Fibroblast of the aortic adventitia (primary cell): Measurements from ENCODE around the gene TBC1D22A. TPM values are rescaled to one million over a fixed set of nuclear protein-coding genes. Genes with fewer than 3 reads are reported as not detected.
"Not testable (repeated sequence)": the region's sequence is repeated elsewhere in the genome, so short reads cannot be mapped to it uniquely, and the experiment has no call there.

ENCODE experiments used
- DNase-seq: peaks from one replicate; pipeline ENCODE4 v3.0.0-alpha.2; 2010; ENCODE audit warnings: low read depth
- H3K4me3 ChIP-seq: 2 replicates; pipeline ENCODE4 v1.5.1; 2011; ENCODE audit warnings: low read depth, mild to moderate bottlenecking, control low read depth, low read length, moderate library complexity
- total RNA-seq: library from RNA; depleted of rRNA; stranded (reverse); fragments of >200 nt; gene quantifications from 2 replicates; pipeline ENCODE4 v1.2.3, GENCODE V29; 2012; ENCODE audit warnings: low replicate concordance
- TF ChIP-seq, protein P1 (sequence below): IDR thresholded peaks from 2 replicates; pipeline ENCODE4 v1.5.1; 2011; ENCODE audit warnings: mild to moderate bottlenecking, low read length, control low read depth, inconsistent platforms; ENCODE audit not compliant: insufficient read depth

Gene TBC1D22A
- total RNA-seq, 1 donor = 13.8 TPM

DNA sequence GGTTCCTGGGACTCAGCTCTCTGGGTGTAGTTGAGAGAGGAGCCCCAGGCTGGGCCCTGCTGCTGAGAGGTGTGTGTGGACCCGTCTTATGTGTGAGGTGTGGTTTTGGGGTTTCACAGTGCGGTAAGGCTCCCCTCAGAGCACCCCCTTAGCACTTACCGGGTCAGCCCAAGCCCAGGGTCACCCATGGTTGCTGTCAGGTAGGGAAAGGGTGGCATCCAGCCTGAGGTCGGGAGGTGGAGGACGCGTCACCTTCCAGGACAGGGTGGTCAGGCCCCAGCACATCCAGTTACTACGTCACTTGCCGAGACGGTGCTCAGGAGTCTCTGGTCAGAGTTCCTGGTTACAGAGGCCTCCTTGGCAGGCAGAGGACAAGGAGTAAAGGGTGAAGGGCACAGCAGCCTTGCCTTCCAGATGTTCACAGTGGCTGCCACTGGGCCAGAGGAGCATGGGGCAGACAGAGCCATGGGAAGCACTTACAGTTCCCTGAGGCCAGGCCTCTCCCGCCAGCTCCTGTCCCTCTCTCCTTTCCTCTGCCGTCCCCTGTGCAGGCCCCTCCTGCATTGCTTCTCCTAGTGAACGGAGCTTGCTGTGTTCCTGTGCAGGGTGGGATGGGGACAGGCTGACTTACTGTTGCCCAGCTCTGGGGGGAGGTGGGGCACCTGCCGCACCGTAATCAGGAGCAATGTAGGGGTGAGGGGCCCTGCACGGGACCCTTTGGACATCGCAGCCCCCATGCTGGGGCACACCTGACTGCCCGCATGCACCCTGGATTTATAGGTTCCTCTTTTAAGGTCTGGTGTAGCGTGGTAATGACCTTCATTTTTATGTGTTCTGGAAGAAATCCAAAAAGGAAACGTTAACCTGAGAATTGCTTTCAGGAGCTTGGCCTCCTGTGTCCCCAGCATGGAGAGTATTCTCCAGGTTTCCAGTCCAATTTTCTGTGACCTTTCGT is 285.9 kb downstream of the TBC1D22A start:
- TF ChIP-seq, protein P1, sequence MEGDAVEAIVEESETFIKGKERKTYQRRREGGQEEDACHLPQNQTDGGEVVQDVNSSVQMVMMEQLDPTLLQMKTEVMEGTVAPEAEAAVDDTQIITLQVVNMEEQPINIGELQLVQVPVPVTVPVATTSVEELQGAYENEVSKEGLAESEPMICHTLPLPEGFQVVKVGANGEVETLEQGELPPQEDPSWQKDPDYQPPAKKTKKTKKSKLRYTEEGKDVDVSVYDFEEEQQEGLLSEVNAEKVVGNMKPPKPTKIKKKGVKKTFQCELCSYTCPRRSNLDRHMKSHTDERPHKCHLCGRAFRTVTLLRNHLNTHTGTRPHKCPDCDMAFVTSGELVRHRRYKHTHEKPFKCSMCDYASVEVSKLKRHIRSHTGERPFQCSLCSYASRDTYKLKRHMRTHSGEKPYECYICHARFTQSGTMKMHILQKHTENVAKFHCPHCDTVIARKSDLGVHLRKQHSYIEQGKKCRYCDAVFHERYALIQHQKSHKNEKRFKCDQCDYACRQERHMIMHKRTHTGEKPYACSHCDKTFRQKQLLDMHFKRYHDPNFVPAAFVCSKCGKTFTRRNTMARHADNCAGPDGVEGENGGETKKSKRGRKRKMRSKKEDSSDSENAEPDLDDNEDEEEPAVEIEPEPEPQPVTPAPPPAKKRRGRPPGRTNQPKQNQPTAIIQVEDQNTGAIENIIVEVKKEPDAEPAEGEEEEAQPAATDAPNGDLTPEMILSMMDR = no peak
- no peak overlapping the region for H3K4me3 ChIP-seq
- no peak for DNase-seq

DNA sequence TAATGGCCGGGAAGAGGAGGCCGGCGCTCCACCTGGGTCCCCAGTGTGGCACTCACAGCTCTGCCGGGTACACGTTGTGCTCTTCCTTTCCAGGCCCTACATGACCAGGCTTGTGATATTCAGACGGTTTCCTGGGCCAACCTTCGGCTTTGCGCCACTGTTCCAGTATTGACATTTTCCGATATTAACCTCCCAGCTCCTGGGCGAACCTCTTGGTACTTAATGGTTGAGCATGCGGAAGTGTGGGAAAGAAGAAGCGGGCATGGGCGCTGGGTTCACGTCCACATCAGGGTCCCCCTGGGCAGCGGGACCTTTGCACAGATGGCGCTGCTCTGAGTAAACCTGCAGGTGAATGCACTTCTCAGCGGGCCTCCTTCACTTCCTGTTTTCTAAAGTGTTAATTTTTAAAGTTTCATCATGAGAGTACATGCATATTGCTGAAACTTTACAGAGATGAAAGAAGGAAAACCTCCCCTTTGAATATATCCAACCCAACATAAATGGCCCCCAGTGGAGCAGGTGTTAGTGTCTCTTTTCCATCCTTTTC is 286.7 kb downstream of the TBC1D22A start:
- TF ChIP-seq, protein P1 = no peak
- DNase-seq = no peak
- H3K4me3 ChIP-seq = no peak overlapping the region

DNA sequence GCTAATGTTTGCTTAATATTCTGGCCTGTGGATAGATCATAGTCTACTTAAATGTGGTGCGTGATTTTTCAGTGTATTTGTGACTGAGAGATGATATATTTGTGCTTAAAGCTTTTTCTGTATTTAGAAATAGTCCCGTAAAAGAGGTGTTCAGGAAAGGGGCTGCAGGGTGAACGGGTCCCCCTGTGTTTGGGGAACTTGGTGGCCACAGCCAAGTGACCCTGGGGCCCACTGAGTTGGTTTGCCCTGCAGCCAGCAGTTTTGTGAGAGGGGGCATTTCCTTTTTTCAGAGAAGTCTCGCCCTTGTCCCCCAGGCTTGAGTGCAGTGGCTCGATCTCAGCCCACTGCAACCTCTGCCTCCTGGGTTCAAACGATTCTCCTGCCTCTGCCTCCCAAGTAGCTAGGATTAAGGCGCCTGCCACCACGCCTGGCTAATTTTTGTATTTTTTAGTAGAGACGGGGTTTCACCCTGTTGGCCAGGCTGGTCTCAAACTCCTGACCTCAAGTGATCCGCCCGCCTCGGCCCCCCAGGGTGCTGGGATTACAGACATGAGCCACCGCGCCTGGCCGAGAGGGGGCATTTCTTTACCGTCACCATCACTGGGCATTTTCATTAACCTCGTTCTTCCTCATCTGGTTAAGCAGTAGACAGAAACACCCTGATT is 287.4 kb downstream of the TBC1D22A start:
- not testable (repeated sequence) for DNase-seq, H3K4me3 ChIP-seq

DNA sequence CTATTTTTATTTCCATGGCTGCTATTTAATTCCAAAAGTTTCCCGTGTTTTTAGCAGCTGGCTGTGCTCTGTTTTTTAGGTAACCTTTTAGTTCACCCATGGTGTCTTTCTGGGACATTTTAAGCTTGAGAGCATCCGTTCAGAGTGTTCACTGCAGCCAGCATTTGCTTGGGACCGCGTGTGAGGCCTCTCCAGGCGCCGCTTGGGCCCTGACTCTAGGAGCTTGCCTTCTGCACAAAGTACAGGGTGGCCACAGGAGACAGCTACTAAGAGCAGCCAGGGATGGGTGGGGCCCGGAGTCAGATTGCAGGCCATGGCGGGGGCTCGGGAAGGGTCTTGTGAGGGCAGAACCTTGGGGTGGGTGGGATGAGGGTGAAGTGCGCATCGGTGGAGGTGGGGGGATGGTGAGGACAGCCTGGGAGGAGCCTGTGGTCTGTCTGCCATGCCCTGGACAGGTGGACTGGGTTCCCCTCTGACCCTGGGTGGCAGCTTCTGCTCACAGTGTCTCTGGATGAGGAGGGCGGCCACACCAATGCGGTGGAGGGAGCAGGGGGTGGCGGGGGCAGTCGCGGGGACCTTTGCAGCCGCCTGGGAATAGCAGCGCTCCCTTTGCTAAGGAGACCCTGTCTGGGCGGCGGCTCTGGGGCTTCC is 288.1 kb downstream of the TBC1D22A start:
- TF ChIP-seq, protein P1 = no peak
- H3K4me3 ChIP-seq = no peak overlapping the region
- DNase-seq = no peak

DNA sequence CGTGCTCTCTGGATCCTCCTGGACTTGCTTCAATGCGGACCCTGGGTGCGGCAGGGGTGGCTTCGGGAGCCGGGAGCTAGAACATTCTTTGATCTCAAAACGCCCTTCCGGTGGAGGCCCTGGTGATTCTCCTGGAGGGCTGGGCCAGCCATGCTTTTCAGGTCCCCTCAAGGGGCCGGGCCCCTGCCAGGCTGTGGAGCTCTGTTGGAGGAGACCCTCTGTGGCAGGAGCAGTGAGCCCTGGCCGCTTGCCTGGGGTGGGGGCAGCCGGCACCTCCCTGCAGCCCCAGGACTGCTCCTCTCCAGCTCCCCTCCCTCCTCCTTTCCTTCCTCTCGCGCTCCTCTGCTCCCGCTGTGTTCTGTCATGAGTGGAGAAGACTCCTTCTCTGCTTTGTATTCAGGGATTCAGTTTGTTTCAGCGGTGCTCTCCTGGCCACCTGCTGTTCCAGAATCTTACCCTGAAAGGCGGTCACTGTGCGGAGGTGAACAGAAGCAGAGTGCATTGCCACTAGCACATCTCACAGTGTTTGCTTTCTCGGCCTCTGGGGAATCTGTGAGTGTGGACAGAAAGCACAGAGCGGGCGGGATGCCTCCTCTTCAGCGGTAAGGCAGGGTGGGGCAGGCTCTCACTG is 289.1 kb downstream of the TBC1D22A start:
- DNase-seq = no peak
- H3K4me3 ChIP-seq = no peak overlapping the region
- TF ChIP-seq, protein P1 = no peak

DNA sequence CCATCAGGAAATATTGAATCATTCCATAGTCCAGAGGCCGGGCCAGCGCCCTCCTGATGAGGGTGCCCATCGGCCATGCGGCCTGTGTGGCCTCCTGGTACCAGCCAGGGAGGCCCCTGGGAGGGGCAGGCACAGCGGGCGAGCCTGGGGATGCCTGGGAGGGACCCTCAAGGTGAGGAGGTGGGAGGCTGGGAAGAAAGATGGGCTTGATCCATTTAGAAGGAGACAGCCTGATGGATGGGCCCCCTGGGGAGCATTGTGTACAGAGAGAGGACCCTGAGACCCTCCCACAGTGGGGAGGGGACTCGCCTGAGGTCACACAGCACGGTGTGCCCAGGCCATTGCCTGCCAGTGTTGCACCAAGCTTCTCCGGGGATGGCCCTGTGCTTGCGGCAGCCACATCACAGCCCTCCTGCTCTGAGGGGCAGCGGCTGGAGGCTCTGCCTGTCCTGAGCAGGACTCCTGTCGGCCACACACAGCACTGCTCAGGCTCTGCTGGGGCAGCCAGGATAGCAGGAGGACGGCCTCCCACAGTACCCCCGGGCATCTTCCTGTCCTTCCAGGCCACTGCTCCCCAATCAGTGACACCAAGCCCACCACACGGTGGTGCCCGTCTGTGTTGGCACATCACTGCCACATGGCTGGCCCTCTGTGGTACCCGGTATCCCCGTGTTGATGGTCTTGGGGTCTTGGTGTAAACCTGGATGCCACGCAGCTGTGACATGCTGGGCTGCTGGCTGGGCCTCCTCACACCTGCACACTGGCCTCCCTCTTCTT is 290.0 kb downstream of the TBC1D22A start:
- TF ChIP-seq, protein P1 = no peak
- no peak for DNase-seq

More for the DNA sequence above, 290.0 kb downstream of the TBC1D22A start:
- no peak overlapping the region for H3K4me3 ChIP-seq
